Effector memory CD4-positive, alpha-beta T cell (primary cell): Measurements from ENCODE around the gene REXO1.

Experiments
- DNase-seq, 3 donors: peaks; one replicate each; pipeline ENCODE4 v3.0.0-alpha.2; 2020
- H3K27ac ChIP-seq: 2 replicates; pipeline ENCODE4 v1.7.0; 2013; ENCODE audit warnings: mild to moderate bottlenecking, low read length, moderate library complexity; ENCODE audit not compliant: insufficient read depth, poor library complexity, severe bottlenecking
- H3K27me3 ChIP-seq: replicated peaks from 2 replicates; pipeline ENCODE4 v1.7.0; 2013; ENCODE audit warnings: mild to moderate bottlenecking, low read length; ENCODE audit not compliant: insufficient read depth, control insufficient read depth, poor library complexity, severe bottlenecking
- H3K36me3 ChIP-seq: 2 replicates; pipeline ENCODE4 v1.7.0; 2013; ENCODE audit warnings: mild to moderate bottlenecking, low read length, moderate library complexity; ENCODE audit not compliant: control insufficient read depth, insufficient read depth
- H3K4me1 ChIP-seq: 2 replicates; pipeline ENCODE4 v1.7.0; 2013; ENCODE audit warnings: low read length, mild to moderate bottlenecking; ENCODE audit not compliant: control insufficient read depth, insufficient read depth, poor library complexity, severe bottlenecking
- H3K4me3 ChIP-seq: 2 replicates; pipeline ENCODE4 v1.7.0; 2013; ENCODE audit warnings: low read length, low read depth, mild to moderate bottlenecking; ENCODE audit not compliant: insufficient read depth, poor library complexity, severe bottlenecking
- H3K9me3 ChIP-seq: 2 replicates; pipeline ENCODE4 v1.7.0; 2013; ENCODE audit warnings: mild to moderate bottlenecking, low read length, moderate library complexity; ENCODE audit not compliant: control insufficient read depth

Gene REXO1

DNA sequence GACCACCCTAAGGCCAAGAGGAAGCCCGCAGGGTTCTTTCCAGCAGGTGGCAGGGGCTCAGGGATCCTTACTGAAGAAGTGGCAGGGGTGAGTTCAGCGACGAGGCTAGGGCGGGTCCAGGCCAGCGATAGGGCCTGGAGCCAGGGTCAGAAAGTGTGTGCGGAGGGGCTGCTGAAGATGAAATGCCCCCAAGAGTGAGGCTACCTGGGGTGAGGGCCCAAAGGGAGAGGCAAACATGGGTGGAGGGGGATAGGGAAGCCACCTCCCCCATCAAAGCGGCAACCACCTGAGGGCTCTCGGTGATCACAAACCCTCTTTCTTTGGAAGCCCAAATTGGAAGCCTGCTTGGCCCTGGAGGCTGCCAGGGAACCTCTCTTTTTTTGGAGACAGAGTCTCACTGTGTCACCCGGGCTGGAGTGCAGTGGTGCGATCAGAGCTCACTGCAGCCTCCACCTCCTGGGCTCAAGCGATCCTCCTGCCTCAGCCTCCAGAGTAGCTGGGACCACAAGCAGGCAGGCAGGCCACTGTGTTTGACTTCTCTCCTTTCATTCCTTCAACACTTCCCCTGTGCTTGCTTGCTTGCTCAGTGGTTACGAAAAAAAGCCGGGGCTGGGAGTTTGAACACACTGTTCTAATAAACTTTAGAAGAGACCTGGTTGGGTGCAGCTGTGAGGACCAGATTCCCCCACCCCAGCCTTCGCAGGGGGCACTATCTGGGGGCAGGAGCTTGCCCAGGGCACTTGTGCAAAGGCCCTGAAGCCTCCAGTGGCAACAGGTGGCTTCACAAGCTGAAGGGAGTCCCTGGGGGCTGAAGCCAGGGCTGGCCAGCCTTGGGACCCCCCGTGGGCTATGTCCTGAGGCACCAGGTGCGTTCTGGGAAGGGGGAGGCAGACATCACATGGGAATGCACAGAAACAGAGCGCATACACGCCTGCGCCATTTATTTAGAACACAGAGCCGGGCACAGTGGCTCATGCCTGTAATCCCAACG lies 34.8 kb downstream of the REXO1 start:
- H3K27ac ChIP-seq: no peak overlapping the region
- H3K4me3 ChIP-seq: peak overlapping the region; percentile 60
- DNase-seq: no peak
- H3K9me3 ChIP-seq: no peaks in the 10 kb centered on the region
- H3K27me3 ChIP-seq: no peaks in the 10 kb centered on the region
- peaks cover 16% of the 10 kb centered on the region for H3K4me1 ChIP-seq
- peaks cover 31% of the 10 kb centered on the region for H3K36me3 ChIP-seq

DNA sequence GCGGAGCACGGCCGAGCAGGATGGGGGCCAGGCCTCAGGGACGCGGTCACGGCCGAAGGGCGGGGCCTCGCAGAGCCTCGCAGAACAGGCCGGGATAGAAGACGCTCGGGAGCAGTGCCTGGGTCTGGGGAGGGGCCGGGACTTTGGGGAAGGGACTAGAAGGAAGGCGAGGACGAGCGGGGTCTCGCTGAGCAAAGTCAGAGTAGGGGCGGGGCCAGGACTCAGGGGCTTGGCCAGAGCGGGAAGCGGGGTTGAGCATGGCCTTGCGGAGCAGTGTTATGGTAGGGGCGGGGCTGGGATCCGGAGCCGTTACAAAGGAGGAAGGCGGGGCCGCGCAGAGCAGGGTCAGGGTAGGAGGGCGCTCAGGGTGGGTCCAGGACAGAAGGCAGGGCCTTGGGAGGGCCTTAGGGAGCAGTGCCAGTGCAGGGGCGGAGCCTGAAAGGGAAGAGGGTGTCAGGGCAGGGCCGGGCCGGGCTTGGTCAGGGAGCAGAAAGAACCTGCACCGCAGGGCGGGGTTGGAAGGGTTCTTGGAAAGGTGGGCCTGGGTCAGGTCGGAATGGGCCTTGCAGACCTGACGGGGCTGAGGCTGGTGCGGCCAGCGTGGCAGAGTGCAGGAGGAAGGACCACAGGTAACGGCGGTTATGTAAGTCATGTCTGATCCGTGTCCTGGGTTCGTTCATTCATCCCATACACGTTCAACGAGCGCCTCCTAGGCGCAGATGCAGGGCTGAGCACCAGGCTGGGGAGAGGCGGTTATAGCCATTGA lies 35.7 kb downstream of the REXO1 start:
- H3K4me3 ChIP-seq: peak overlapping the region; percentile 60
- H3K27me3 ChIP-seq: no peaks in the 10 kb centered on the region
- peaks cover 16% of the 10 kb centered on the region for H3K4me1 ChIP-seq
- no peaks in the 10 kb centered on the region for H3K9me3 ChIP-seq
- peaks cover 22% of the 10 kb centered on the region for H3K36me3 ChIP-seq
- DNase-seq: peak; percentile 76 to 84 (median 78)
- H3K27ac ChIP-seq: peak overlapping the region; percentile 35

DNA sequence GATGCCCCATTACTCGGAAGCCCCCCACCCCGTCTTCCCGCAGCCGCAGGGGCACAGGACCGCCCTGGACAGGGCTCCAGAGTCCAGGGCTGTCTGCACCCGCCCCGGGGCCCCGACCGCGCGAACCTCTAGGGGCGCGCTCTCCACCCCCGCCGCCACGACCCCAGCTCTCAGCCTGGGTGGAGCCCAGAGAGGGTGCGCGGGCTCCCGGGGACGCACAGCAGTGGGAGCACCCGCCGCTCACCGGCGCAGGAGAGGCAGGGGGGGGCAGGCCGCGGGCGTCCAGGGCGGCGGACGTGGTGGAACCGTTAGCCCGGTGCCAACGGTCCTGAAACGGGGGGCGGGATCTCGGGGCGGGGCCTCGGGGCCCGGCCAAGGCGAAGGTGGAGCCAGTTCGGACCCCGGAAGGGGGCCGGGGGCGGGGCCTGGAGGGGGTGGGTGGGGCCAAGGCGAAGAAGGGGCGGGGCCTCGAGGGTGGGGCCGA lies 36.3 kb downstream of the REXO1 start, which contains the start of gene ATP8B3:
Gene ATP8B3 (minus strand): TSS at position 335 of the 484 bp plus-strand sequence. CDS start 540 bp downstream, outside the sequence.
- H3K9me3 ChIP-seq: no peaks in the 10 kb centered on the region
- peak within 1 kb of the TSS; percentile 35 for H3K27ac ChIP-seq
- peaks cover 16% of the 10 kb centered on the region for H3K36me3 ChIP-seq
- peak in 2 of 3 donors; percentile 70 to 74 for DNase-seq
- H3K4me1 ChIP-seq: peaks cover 16% of the 10 kb centered on the region
- H3K4me3 ChIP-seq: peak within 1 kb of the TSS; percentile 60
- H3K27me3 ChIP-seq: no peaks in the 10 kb centered on the region

DNA sequence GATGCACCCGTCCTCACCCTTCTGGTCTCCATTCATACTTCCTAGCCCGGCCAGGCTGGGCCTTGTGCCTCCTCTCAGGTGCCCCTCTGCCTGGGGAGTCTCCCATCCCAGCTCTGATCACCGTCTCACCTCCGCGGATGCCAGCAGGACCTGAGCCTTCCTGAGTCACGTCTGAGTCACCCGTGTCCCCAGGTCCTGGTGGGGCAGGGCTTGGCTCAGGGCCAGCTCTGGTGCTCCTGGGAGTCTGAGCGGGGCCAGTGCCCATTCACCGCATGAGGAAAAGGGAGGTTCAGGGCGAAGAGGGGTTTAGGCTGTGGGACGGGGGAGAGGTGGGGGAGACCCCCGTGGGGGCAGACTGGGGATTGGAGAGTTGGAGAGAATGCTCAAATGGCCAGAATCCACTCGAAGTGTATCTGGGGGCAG lies 36.8 kb downstream of the REXO1 start:
- Histone ChIP-seq H3K27me3 (no peaks in the 10 kb centered on the region), H3K4me3 (peak overlapping the region; percentile 40), H3K4me1 (peaks cover 16% of the 10 kb centered on the region), H3K27ac (no peak overlapping the region), H3K9me3 (no peaks in the 10 kb centered on the region), H3K36me3 (peaks cover 11% of the 10 kb centered on the region)
- DNase-seq: peak; percentile 49 to 59 (median 53)

DNA sequence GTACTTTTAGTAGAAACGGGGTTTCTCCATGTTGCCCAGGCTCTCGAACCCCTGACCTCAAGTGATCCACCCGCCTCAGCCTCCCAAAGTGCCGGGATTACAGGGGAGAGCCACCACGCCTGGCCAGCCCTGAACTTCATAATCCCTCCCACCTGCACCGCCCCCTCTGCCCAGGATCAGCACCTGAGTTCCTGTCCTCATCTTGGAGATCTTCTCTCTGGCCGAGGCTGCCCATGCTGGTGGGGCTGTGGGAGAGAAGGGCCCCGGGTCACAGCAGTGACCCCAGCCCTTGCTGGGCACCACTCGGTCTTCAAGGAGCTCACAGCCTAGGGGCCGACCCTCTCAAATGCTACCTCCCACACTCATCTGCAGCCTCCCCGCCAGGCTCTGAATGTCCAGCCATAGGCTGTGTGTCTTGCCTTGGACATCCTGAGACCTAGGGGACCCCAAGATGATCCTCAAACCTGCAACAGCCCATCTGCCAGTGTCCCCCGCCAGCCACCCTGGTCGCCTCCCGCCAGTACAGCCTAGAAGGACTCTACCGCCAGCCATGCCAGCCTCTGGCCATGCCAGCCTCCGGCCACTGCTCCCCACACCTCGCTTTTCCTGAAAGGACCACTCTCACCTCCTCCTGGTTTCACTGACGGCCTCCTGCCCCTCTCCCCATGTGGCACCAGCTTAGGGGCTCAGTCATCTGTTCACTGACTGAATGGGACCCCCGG lies 37.7 kb downstream of the REXO1 start:
- H3K9me3 ChIP-seq: no peaks in the 10 kb centered on the region
- H3K36me3 ChIP-seq: peaks cover 4% of the 10 kb centered on the region
- H3K4me1 ChIP-seq: peaks cover 16% of the 10 kb centered on the region
- no peak overlapping the region for H3K27ac ChIP-seq
- no peaks in the 10 kb centered on the region for H3K27me3 ChIP-seq
- DNase-seq: no peak
- H3K4me3 ChIP-seq: no peak overlapping the region

DNA sequence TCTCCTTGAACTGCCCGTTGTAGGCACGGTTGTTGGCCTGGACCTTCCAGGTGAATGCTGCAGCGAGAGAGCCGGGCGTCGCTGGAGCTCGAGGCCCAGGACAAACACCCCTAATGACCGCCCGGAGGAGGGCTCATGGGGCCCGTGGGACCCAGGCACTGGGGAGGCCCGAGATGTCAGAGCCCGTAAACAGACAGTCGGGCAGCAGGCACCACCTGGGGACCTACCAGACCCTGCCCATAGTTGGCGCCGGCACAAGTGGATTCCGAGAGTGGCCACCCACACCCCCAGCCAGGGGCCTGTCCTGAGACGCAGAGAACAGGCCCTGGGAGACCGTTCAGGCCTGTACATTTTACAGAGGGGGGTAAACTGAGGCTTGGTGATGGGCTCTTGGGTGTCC lies 38.6 kb downstream of the REXO1 start:
- Histone ChIP-seq H3K4me3 (no peak overlapping the region), H3K9me3 (no peaks in the 10 kb centered on the region), H3K36me3 (no peaks in the 10 kb centered on the region), H3K27me3 (no peaks in the 10 kb centered on the region), H3K4me1 (peaks cover 16% of the 10 kb centered on the region), H3K27ac (no peak overlapping the region)
- no peak for DNase-seq

DNA sequence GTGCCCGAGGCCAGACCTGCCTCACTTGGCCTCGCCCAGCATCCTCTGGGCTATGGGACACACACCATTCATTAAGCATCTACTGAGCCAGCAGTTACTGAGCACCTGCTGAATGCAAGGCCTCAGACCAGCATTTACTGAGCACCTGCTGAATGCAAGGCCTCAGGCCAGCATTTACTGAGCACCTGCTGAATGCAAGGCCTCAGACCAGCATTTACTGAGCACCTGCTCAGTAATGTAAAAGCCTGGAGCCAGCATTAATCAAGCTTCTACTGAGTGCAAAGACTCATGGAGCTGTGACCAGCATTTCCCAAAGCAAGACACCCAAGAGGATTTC lies 39.9 kb downstream of the REXO1 start:
- Histone ChIP-seq H3K4me1 (peaks cover 16% of the 10 kb centered on the region), H3K36me3 (no peaks in the 10 kb centered on the region), H3K27me3 (no peaks in the 10 kb centered on the region), H3K27ac (no peak overlapping the region), H3K4me3 (no peak overlapping the region), H3K9me3 (no peaks in the 10 kb centered on the region)
- no peak for DNase-seq

DNA sequence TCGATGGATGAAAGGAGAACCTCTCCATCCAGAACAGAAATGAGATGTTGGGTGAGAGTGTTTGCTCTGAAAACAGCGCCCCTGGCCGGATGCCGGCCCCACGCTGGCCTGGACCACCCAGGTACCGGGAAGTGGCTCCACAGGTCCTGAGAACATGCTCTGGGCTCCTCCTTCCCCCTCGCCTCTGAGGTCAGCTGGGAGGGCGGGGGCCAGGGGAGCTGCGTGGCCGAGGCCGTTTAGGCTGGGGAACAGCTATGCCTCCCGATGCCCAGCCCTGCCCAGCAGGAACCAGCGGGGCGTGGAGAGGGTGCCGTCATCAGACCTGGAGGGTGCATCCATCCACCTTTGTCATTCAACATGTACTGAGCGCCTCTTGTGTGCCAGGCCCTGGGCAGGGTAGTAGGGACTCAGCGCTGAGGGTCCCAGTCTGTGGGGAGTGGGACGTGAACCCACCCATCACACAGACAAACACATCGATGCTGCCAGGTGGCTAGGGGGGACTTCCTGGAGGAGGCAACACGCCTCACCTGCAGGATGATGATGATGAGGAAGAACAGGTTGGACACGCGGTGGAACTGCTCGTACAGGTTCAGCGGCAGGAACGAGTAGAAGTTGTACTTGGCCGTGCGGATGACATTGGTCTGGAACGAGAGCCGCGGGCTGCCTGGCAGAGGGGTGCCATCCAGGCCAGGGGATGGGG lies 40.4 kb downstream of the REXO1 start:
- Histone ChIP-seq H3K4me1 (peaks cover 11% of the 10 kb centered on the region), H3K36me3 (no peaks in the 10 kb centered on the region)

DNA sequence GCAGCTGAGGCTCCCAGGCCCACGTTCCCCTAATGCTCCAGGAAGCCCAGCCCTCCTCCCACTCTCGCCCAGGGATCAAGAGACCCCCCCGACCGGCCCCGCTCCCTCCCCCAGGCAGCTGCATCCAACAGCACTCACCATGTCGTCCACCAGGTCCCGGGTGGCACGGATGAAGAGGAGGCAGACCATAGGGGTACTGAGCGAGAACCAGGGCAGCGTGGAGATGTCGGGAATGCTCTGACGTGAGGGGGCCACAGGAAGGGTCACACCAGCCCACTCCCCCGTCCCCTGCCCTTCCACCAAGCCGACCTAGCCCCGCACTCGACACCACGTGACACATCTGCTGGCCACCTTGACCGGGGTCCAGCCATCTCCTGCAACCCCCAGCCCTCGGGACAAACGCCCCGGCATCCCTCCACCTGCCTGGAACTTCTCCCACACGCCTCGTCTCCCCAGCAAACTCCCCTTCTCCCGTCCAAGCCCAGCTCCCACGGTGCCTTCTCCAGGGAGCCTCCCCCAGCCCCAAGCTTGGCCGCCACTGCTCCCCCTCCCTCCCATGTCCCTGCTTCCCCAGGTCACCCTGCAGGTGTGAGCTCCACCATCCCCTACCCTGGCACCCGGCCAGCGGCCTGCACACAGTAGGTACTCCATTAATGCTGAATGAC lies 41.1 kb downstream of the REXO1 start:
- no peak overlapping the region for H3K4me3 ChIP-seq
- H3K36me3 ChIP-seq: no peaks in the 10 kb centered on the region
- no peak overlapping the region for H3K27ac ChIP-seq
- H3K4me1 ChIP-seq: peaks cover 7% of the 10 kb centered on the region
- no peak for DNase-seq
- no peaks in the 10 kb centered on the region for H3K27me3 ChIP-seq
- no peaks in the 10 kb centered on the region for H3K9me3 ChIP-seq

More for the DNA sequence above, 40.4 kb downstream of the REXO1 start:
- no peak for DNase-seq
- Histone ChIP-seq H3K4me3 (no peak overlapping the region), H3K27ac (no peak overlapping the region), H3K27me3 (no peaks in the 10 kb centered on the region), H3K9me3 (no peaks in the 10 kb centered on the region)
